ENCODE measurements around the gene TTC34. TPM values are rescaled to one million over a fixed set of nuclear protein-coding genes. Genes with fewer than 3 reads are reported as not detected.

Gene TTC34
- total and polyA plus RNA-seq, 10 of the 15 experiments (the other 5 are each of a cell fraction or from before 2014, with no cell fraction given) = 0.03 to 0.49 (median 0.05) TPM; not detected in 2

- TF ChIP-seq DPF2 (IDR thresholded peaks at IDR 0.05) (no peak), MEF2A (IDR thresholded peaks at IDR 0.05; ENCODE audit: insufficient read depth, low read depth, low read length) (no peak), NR2F1 (conservative IDR thresholded peaks at IDR 0.05) (no peak)
- TF ChIP-seq, protein P1, sequence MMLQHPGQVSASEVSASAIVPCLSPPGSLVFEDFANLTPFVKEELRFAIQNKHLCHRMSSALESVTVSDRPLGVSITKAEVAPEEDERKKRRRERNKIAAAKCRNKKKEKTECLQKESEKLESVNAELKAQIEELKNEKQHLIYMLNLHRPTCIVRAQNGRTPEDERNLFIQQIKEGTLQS (IDR thresholded peaks at IDR 0.05; ENCODE audit: borderline replicate concordance, extremely low read depth, low read depth, low read length) = no peak
Observed at GRCh38 chr1:2787163-2787911, 14.2 kb downstream of the TTC34 start (continued).

GRCh38 chr1:2786329-2787162 is 14.9 kb downstream of the TTC34 start:
- H3K9me3 ChIP-seq (replicated peaks; ENCODE audit: control insufficient read depth, insufficient read depth, low read length) = no peaks in the 10 kb centered on the region; the same call in 2 of the 3 replicates
- H3K4me1 ChIP-seq (ENCODE audit: control insufficient read depth, insufficient read depth, low read length) = no peaks in the 10 kb centered on the region
- H3K4me3 ChIP-seq = no peak overlapping the region
- H3K27me3 ChIP-seq (replicated peaks in 1 of 2; ENCODE audit: control insufficient read depth in 2 of 2, insufficient read depth in 2 of 2, low read length in 1 of 2) = no peaks in the 10 kb centered on the region
- FAIRE-seq (no peak), ATAC-seq (peak; percentile 75), DNase-seq (ENCODE audit: low read depth, low spot score) (no peak)
- H3K4me2 ChIP-seq (ENCODE audit: control insufficient read depth, insufficient read depth) = no peak overlapping the region
- 9% methylated on average over 27 of the region's 27 CpGs for WGBS (ENCODE audit: insufficient coverage, insufficient replicate concordance, low lambda C conversion rate, missing lambda C conversion rate)
- ChIA-PET POLR2A (no interaction called here), SMC1A (ENCODE audit: uncharacterized antibody, unreplicated experiment) (no interaction called here), CTCF (interaction anchor here (0.6 to 1.6 kb wide), 5 partner anchors 231 to 393 kb away, joined by 3 to 10 read pairs (median 3); partner anchors contain the start of gene TNFRSF14), RAD21 (ENCODE audit: unreplicated experiment) (interaction anchor here (1.3 to 1.4 kb wide), 2 partner anchors 232 to 372 kb away, joined by 3 to 4 read pairs; no protein-coding TSS in a partner anchor)
- BruUV-seq (replicated peaks) = no TSS peak
- no peaks in the 10 kb centered on the region for H3K36me3 ChIP-seq (ENCODE audit: control insufficient read depth in 2 of 2, insufficient read depth in 2 of 2, low read length in 1 of 2)
- H3K27ac ChIP-seq (ENCODE audit: control insufficient read depth, insufficient read depth) = no peak overlapping the region
- in situ Hi-C loops (cut with MboI) (loop anchor here (25.0 kb wide), 1 partner anchor 824 kb away; no protein-coding TSS in a partner anchor), intact Hi-C loops (cut with micrococcal nuclease; ENCODE audit: unreplicated experiment) (no loop called here)
- H3K9ac ChIP-seq (ENCODE audit: control insufficient read depth, insufficient read depth, low read length) = no peak overlapping the region
- TF ChIP-seq TCF3 (IDR thresholded peaks at IDR 0.05; ENCODE audit: borderline replicate concordance, insufficient read depth, low read depth, low read length) (no peak), SMC3 (IDR thresholded peaks at IDR 0.05; ENCODE audit: borderline replicate concordance, low read length) (peak; percentile 64), E2F8 (IDR thresholded peaks at IDR 0.05; ENCODE audit: low read depth, partially characterized antibody) (no peak), SMAD5 (IDR thresholded peaks at IDR 0.05; ENCODE audit: low read depth) (no peak), TCF12 (IDR thresholded peaks at IDR 0.05; ENCODE audit: low read depth, low read length) (no peak), IKZF2 (IDR thresholded peaks at IDR 0.05) (no peak), RAD21 (IDR thresholded peaks at IDR 0.05; ENCODE audit: insufficient read depth, low read depth, low read length) (peak; percentile 62), IRF5 (IDR thresholded peaks at IDR 0.05; ENCODE audit: borderline replicate concordance) (no peak)
- TF ChIP-seq, protein P2, sequence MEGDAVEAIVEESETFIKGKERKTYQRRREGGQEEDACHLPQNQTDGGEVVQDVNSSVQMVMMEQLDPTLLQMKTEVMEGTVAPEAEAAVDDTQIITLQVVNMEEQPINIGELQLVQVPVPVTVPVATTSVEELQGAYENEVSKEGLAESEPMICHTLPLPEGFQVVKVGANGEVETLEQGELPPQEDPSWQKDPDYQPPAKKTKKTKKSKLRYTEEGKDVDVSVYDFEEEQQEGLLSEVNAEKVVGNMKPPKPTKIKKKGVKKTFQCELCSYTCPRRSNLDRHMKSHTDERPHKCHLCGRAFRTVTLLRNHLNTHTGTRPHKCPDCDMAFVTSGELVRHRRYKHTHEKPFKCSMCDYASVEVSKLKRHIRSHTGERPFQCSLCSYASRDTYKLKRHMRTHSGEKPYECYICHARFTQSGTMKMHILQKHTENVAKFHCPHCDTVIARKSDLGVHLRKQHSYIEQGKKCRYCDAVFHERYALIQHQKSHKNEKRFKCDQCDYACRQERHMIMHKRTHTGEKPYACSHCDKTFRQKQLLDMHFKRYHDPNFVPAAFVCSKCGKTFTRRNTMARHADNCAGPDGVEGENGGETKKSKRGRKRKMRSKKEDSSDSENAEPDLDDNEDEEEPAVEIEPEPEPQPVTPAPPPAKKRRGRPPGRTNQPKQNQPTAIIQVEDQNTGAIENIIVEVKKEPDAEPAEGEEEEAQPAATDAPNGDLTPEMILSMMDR (IDR thresholded peaks at IDR 0.05 in 2 of 3, conservative IDR thresholded peaks at IDR 0.05 in 1 of 3; ENCODE audit: control insufficient read depth in 2 of 3, extremely low read depth in 1 of 3, insufficient read depth in 1 of 3, low read depth in 3 of 3, low read length in 3 of 3) = peak; percentile 64 to 80 (median 72)
- no peak overlapping the region for H2AFZ ChIP-seq (ENCODE audit: control insufficient read depth, low read depth, low read length)
- no peaks in the 10 kb centered on the region for H4K20me1 ChIP-seq (ENCODE audit: control insufficient read depth, insufficient read depth)
- no peaks in the 10 kb centered on the region for H3K79me2 ChIP-seq (ENCODE audit: control insufficient read depth, insufficient read depth, low read length)

All from GM12878 (cell line).